Lower leg skin (tissue), 4 donors: ENCODE results near the gene CHCHD1. TPM values are rescaled to one million over a fixed set of nuclear protein-coding genes. Genes with fewer than 3 reads are reported as not detected.

Experiments used
- DNase-seq, 2 donors: peaks; one replicate each; pipeline ENCODE4 v3.0.0-alpha.2; 2019; ENCODE audit warnings: low spot score in 2 of 2
- H3K4me3 ChIP-seq: fragments of 200-600 bp; sonication (generic); 2 replicates; pipeline ENCODE4 v1.5.1; 2017; ENCODE audit warnings: mild to moderate bottlenecking, low read depth; ENCODE audit not compliant: poor library complexity, severe bottlenecking
- POLR2A ChIP-seq, 2 donors: fragments of 450-650 bp; IDR thresholded peaks; one replicate each; pipeline ENCODE4 v1.6.1; 2016 to 2017; ENCODE audit warnings: antibody characterized with exemption in 2 of 2, mild to moderate bottlenecking in 1 of 2, moderate library complexity in 1 of 2
- WGBS, 2 donors: methylation state at CpG; one replicate each; pipeline ENCODE4 v1.1.5; 2018; 5-methylcytosine and 5-hydroxymethylcytosine counted together
- intact Hi-C: fragments of 100-400 bp; cut with DNase I; formaldehyde crosslinking; loops from one replicate; pipeline ENCODE4 v1.15.0; 2023; ENCODE audit warnings: low total_unique reads
- total RNA-seq, 4 donors: library from RNA; depleted of rRNA; stranded (reverse); fragments of >200 nt; gene quantifications; one replicate each; pipeline ENCODE4 v1.1.0, GENCODE V29; 2016
- TF ChIP-seq, protein P1 (sequence below), 3 donors: fragments of 450-650 bp; IDR thresholded peaks; one replicate each; pipeline ENCODE4 v1.5.1; 2016; ENCODE audit warnings: antibody characterized with exemption in 3 of 3, mild to moderate bottlenecking in 3 of 3, moderate library complexity in 2 of 3

The CHCHD1 gene
- total RNA-seq, 4 donors from 2014 or later: 27.6 to 36.5 (median 34.2) TPM

DNA sequence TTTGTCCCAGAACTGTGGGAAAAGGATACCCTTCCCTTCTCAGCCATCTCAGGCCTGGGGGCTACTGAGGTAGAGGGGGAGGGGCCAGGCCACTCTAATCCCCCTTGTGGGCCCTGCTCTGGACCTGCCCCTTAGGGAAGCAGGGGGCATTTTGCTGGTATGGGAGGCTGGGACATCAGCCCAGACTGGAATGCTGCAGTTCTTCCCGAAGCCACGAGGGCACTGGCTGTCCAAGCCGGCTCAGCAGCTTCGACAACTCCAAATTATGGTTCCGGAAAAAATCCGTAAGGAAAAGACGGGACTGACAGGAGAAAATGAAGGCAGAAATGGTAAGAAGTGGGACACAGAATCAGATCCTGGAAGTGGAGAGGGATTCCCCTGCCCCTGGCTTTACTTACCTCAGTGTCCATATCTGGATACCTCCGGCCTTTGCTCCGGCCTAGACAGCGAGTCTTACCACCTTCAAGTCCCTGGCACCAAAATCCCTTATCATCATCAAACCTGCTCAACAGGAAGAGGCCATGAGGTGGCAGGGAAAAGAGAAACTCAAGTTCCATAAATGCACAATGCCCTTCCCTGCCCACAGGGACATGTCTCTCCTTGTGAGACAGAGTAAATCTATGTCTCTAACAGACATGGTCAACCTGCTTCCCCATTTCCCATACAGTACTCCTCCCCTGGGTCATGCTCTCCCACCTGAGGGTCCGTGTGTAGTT, 20.6 kb downstream of the CHCHD1 start:
- DNase-seq: no peak
- no peak for TF ChIP-seq POLR2A (IDR thresholded peaks at IDR 0.05)
- TF ChIP-seq, protein P1, sequence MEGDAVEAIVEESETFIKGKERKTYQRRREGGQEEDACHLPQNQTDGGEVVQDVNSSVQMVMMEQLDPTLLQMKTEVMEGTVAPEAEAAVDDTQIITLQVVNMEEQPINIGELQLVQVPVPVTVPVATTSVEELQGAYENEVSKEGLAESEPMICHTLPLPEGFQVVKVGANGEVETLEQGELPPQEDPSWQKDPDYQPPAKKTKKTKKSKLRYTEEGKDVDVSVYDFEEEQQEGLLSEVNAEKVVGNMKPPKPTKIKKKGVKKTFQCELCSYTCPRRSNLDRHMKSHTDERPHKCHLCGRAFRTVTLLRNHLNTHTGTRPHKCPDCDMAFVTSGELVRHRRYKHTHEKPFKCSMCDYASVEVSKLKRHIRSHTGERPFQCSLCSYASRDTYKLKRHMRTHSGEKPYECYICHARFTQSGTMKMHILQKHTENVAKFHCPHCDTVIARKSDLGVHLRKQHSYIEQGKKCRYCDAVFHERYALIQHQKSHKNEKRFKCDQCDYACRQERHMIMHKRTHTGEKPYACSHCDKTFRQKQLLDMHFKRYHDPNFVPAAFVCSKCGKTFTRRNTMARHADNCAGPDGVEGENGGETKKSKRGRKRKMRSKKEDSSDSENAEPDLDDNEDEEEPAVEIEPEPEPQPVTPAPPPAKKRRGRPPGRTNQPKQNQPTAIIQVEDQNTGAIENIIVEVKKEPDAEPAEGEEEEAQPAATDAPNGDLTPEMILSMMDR (IDR thresholded peaks at IDR 0.05): no peak
- no peak overlapping the region for H3K4me3 ChIP-seq
- 63% methylated on average over 11 of the region's 11 CpGs for WGBS, 2 donors
- intact Hi-C loops: no loop called here

DNA sequence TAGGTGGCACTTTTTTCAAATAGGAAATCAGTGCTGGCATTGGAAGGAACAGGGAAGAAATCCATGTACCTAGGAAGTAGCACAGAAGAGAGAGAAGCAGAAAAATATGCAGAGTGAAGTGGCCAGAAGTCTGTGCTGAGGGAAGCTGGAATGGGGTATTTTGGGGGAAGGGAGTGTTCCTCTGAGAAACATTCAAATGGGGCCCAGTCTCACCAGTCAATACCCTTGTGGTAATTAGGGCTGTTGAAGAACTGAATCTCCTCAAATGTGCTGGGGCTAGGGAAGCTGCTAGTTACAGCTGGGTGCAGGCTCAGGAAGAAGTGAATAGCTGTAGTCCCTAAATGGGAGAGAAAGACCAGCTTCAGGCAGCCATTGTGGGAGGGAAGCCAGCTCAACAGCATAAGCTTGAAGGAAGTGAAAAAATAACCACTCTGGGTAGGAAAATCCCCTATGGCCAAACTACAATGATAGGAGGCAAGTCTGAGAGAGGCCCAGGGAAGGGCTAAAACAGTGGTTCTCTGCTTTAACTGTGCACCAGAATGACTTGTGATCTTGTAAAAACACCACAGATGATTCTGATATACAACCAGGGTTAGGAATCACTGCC, 21.9 kb downstream of the CHCHD1 start:
- DNase-seq: no peak
- TF ChIP-seq, protein P1 (IDR thresholded peaks at IDR 0.05): no peak
- no peak for TF ChIP-seq POLR2A (IDR thresholded peaks at IDR 0.05)
- no peak overlapping the region for H3K4me3 ChIP-seq
- intact Hi-C loops: no loop called here

DNA sequence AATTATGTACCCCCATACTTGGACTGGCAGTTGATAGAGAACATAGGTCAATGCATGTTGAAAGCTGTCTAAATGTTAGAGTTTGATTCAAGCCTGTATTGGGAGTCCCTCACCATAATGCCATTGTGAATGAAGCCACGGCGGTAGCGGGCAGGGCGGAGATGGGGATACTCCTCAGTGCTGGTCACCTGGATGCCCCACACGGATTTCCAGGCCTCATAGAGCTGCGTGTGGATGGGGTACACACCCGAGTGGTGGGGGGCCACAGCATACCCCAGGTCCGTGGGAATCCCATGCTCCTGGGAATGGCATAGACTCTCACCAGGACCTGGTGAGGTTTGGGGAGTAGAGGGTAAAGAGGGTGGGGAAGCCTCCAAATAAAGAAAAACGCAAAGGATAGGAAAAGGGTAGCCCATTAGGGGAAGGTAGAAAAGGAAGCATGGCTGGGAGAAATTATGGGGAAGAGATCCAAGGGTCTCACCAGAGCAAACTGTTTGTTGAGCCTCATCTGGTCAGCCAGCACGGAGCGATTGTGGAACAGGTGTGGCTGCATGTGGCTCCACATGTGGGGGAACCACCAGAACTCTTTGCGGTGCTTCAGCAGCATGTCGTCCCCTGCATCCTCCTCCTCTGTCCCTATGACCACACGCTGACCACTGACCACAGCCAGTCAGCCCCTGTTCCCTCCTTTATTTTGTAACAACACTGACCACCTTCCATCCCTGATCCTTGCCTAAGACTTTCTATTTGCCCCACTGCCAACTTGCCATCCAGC, 24.5 kb downstream of the CHCHD1 start:
- no peak for DNase-seq
- no peak overlapping the region for H3K4me3 ChIP-seq
- 89 to 91% methylated on average over 14 of the region's 14 CpGs for WGBS, 2 donors
- TF ChIP-seq, protein P1 (IDR thresholded peaks at IDR 0.05): no peak
- no peak for TF ChIP-seq POLR2A (IDR thresholded peaks at IDR 0.05)
- intact Hi-C loops: no loop called here

DNA sequence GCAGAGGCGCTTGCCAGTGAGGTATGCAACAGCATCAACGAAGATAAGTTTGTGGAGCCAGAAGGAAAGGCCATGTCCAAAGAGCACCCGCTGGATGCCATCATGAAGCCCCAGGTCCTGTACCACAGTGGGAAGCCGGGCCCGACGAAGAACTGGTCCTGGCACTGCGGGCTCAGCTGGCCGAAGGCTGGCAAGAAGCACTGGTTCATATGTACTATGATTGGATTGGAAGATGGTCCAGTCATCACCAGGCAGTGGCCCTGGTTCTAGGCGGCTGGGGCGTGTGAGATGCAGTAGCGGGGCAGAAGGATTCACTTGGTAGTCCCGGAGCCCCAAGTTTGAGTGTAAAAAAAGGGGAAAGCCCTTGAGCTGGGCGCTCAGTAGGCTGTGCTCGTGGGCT, 25.6 kb downstream of the CHCHD1 start:
- no peak overlapping the region for H3K4me3 ChIP-seq
- DNase-seq: no peak
- 97 to 98% methylated on average over 14 of the region's 14 CpGs for WGBS, 2 donors
- TF ChIP-seq, protein P1 (IDR thresholded peaks at IDR 0.05): no peak
- TF ChIP-seq POLR2A (IDR thresholded peaks at IDR 0.05): no peak
- intact Hi-C loops: no loop called here

DNA sequence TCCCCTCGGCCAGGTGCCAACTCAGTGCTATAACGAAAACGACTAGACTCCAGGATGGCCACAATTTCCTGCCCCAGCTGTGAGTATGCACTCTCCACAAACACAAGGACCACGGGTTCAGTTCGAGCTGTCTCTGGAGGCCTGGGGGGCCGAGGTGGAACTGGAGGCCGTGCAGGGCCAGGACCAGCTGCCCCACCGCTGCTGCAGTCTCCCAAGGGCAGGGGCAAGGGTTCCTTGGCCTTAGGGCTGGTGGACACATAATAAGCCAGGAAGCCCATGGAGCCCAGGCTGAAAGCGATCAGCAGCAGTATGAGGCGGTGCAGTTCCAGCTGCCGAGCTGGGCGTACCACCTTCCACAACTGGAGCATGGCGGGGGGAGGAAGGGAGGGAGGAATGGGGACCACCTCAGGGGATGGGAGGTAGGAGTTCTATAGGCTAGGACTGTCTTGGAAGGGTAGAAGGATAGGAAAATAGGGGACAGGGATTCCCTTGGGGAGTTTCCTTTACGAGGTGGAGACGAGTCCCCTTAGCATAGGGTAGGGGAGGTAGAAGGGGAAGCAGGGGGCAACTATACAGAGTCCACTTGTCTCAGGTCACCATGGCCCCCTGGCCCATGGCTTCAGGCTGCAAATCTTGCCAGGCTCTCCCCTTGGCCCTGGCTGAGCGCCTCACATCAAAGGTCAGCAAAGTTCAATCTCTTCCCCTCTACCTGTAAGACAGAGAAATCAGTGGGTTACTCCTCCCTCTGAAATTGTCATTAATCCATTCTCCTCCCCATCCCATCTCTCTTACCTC, 26.4 kb downstream of the CHCHD1 start:
- no peak for TF ChIP-seq POLR2A (IDR thresholded peaks at IDR 0.05)
- TF ChIP-seq, protein P1 (IDR thresholded peaks at IDR 0.05): no peak
- intact Hi-C loops: no loop called here
- 88% methylated on average over 14 to 16 of the region's 16 CpGs for WGBS, 2 donors
- DNase-seq: no peak
- no peak overlapping the region for H3K4me3 ChIP-seq
